GM23248 (cell line): ENCODE data around the gene APBA1.

Experiments
- EZH2 ChIP-seq: fragments of 200-600 bp; sonication (generic); IDR thresholded peaks from 2 replicates; pipeline ENCODE4 v1.6.1; 2018; ENCODE audit warnings: antibody characterized with exemption, mild to moderate bottlenecking; ENCODE audit not compliant: insufficient read depth, poor library complexity, severe bottlenecking
- EZH2phosphoT487 ChIP-seq: fragments of 200-600 bp; sonication (generic); IDR thresholded peaks from 2 replicates; pipeline ENCODE4 v1.6.1; 2018; ENCODE audit warnings: antibody characterized with exemption, moderate library complexity, mild to moderate bottlenecking, low read depth; ENCODE audit not compliant: insufficient read depth

- TF ChIP-seq EZH2 (no peak), EZH2phosphoT487 (no peak)
These were observed 18.9 kb downstream of the APBA1 start for GRCh38 chr9:69653261-69653660.
